ENCODE data around the gene LDB2. TPM values are rescaled to one million over a fixed set of nuclear protein-coding genes. Genes with fewer than 3 reads are reported as not detected.

Gene LDB2
- total RNA-seq, 2 experiments from 2014 or later, result not detected

- H4K20me1 ChIP-seq (ENCODE audit: insufficient read depth, low read length), result no peaks in the 10 kb centered on the region
- H3K9me3 ChIP-seq (ENCODE audit: low read length), result no peaks in the 10 kb centered on the region
- CTCF ChIA-PET (ENCODE audit: unreplicated experiment), result no interaction called here
- intact Hi-C loops (cut with micrococcal nuclease; ENCODE audit: unreplicated experiment), result no loop called here
- H3K4me3 ChIP-seq (ENCODE audit: low read depth, low read length, poor library complexity, severe bottlenecking), result no peak overlapping the region
- no peaks in the 10 kb centered on the region for H3K36me3 ChIP-seq (ENCODE audit: insufficient read depth, low read length)
- no peak overlapping the region for H3K4me2 ChIP-seq (ENCODE audit: low read length)
- POLR2A ChIA-PET, result interaction anchor here (0.6 kb wide), 1 partner anchor 46 kb away, joined by 3 read pairs; no protein-coding TSS in a partner anchor
- no peaks in the 10 kb centered on the region for H3K4me1 ChIP-seq (ENCODE audit: insufficient read depth, low read length, poor library complexity, severe bottlenecking)
- H3K27ac ChIP-seq (ENCODE audit: low read depth, low read length, poor library complexity, severe bottlenecking), result no peak overlapping the region
- no TSS peak for BruUV-seq (replicated peaks)
- no peaks in the 10 kb centered on the region for H3K9me2 ChIP-seq (ENCODE audit: insufficient read depth, low read length)
- DNase-seq (ENCODE audit: low spot score), result no peak
- H3K79me2 ChIP-seq (ENCODE audit: insufficient read depth, low read depth, low read length), result no peaks in the 10 kb centered on the region
- H2AFZ ChIP-seq (ENCODE audit: low read length), result no peak overlapping the region
- TF ChIP-seq CTCF (conservative IDR thresholded peaks at IDR 0.05; ENCODE audit: low read length) (no peak), EZH2phosphoT487 (IDR thresholded peaks at IDR 0.05; ENCODE audit: borderline replicate concordance, low read depth, low read length) (no peak)
These were observed 204.1 kb downstream of the LDB2 start for GRCh38 chr4:16694173-16694883.

DNA sequence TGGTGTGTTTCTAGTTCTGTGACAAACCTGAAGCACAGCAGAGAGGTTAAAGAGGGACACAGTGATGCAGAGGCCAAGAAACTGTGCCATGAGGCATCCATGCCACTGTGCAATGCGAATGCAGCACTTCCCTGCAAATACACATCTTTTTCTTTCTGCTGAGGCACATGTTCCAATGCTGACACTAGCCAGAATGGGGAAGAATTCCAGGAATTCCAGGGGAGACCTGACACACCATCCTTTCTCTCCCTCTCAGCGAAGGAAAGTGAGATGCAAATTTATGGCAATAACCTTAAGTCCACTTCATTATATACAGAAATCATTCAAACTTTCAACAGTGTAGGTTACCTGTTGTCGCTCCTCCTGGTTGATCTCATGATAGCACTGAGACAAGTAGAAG, 204.8 kb downstream of the LDB2 start:
- Histone ChIP-seq H3K79me2 (ENCODE audit: insufficient read depth, low read depth, low read length) (no peaks in the 10 kb centered on the region), H3K9me2 (ENCODE audit: insufficient read depth, low read length) (no peaks in the 10 kb centered on the region), H3K9me3 (ENCODE audit: low read length) (no peaks in the 10 kb centered on the region), H3K36me3 (ENCODE audit: insufficient read depth, low read length) (no peaks in the 10 kb centered on the region), H3K27ac (ENCODE audit: low read depth, low read length, poor library complexity, severe bottlenecking) (no peak overlapping the region), H3K4me2 (ENCODE audit: low read length) (no peak overlapping the region), H4K20me1 (ENCODE audit: insufficient read depth, low read length) (no peaks in the 10 kb centered on the region), H3K4me1 (ENCODE audit: insufficient read depth, low read length, poor library complexity, severe bottlenecking) (no peaks in the 10 kb centered on the region), H3K4me3 (ENCODE audit: low read depth, low read length, poor library complexity, severe bottlenecking) (no peak overlapping the region), H2AFZ (ENCODE audit: low read length) (no peak overlapping the region)
- no peak for DNase-seq (ENCODE audit: low spot score)
- BruUV-seq (replicated peaks), result no TSS peak
- POLR2A ChIA-PET, result interaction anchor here (0.6 kb wide), 1 partner anchor 45 kb away, joined by 3 read pairs; no protein-coding TSS in a partner anchor
- TF ChIP-seq EZH2phosphoT487 (IDR thresholded peaks at IDR 0.05; ENCODE audit: borderline replicate concordance, low read depth, low read length) (no peak), CTCF (conservative IDR thresholded peaks at IDR 0.05; ENCODE audit: low read length) (no peak)
- intact Hi-C loops (cut with micrococcal nuclease; ENCODE audit: unreplicated experiment), result no loop called here
- CTCF ChIA-PET (ENCODE audit: unreplicated experiment), result no interaction called here

DNA sequence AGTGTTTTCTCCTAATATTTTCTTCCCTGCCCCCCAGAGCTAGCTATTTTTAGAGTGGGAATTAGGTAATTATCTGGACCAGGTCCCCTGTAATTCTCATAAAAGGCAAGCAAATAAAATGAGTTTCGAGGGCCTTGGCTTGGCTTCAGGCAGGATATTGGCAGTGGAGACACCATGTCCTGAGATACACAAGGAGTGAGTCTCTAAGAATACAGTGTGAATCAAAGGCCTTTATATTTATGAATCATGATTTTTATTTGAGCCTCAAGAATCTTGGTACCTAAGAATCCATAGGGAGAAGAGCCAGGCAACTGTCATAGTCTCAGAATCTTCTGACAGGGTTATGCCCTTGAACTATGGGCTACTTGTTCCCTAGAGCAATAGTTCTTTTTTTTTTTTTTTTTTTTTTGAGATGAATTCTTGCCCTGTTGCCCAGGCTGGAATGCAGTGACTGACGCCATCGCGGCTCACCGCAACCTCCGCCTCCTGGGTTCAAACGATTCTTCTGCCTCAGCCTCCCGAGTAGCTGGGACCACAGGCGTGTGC, 205.4 kb downstream of the LDB2 start:
- no peak for TF ChIP-seq EZH2phosphoT487 (IDR thresholded peaks at IDR 0.05; ENCODE audit: borderline replicate concordance, low read depth, low read length)
- no peak for TF ChIP-seq CTCF (conservative IDR thresholded peaks at IDR 0.05; ENCODE audit: low read length)
- POLR2A ChIA-PET, result interaction anchor here (0.6 kb wide), 1 partner anchor 1662 kb away, joined by 3 read pairs; no protein-coding TSS in a partner anchor
- H3K9me2 ChIP-seq (ENCODE audit: insufficient read depth, low read length), result no peaks in the 10 kb centered on the region
- no peaks in the 10 kb centered on the region for H3K9me3 ChIP-seq (ENCODE audit: low read length)
- no TSS peak for BruUV-seq (replicated peaks)
- H3K36me3 ChIP-seq (ENCODE audit: insufficient read depth, low read length), result no peaks in the 10 kb centered on the region
- H3K4me3 ChIP-seq (ENCODE audit: low read depth, low read length, poor library complexity, severe bottlenecking), result no peak overlapping the region
- H4K20me1 ChIP-seq (ENCODE audit: insufficient read depth, low read length), result no peaks in the 10 kb centered on the region
- no peak for DNase-seq (ENCODE audit: low spot score)
- H3K4me1 ChIP-seq (ENCODE audit: insufficient read depth, low read length, poor library complexity, severe bottlenecking), result no peaks in the 10 kb centered on the region
- intact Hi-C loops (cut with micrococcal nuclease; ENCODE audit: unreplicated experiment), result no loop called here
- no peaks in the 10 kb centered on the region for H3K79me2 ChIP-seq (ENCODE audit: insufficient read depth, low read depth, low read length)
- no peak overlapping the region for H3K27ac ChIP-seq (ENCODE audit: low read depth, low read length, poor library complexity, severe bottlenecking)
- H2AFZ ChIP-seq (ENCODE audit: low read length), result no peak overlapping the region
- no peak overlapping the region for H3K4me2 ChIP-seq (ENCODE audit: low read length)
- CTCF ChIA-PET (ENCODE audit: unreplicated experiment), result no interaction called here
